Breast epithelium (tissue), 4 donors: ENCODE measurements around the gene FBXO11. TPM values are rescaled to one million over a fixed set of nuclear protein-coding genes. Genes with fewer than 3 reads are reported as not detected.

ENCODE experiments used
- DNase-seq, 2 donors: peaks; one replicate each; pipeline ENCODE4 v3.0.0-alpha.2; 2019; ENCODE audit warnings: low spot score in 2 of 2
- H3K27ac ChIP-seq, 2 donors: fragments of 200-600 bp; sonication (generic) in 1 of 2; one replicate each; pipeline ENCODE4 v1.5.1; 2016 to 2019; ENCODE audit warnings: mild to moderate bottlenecking in 1 of 2
- H3K27me3 ChIP-seq, 2 donors: fragments of 200-600 bp; sonication (generic) in 1 of 2; one replicate each; pipeline versions ENCODE4 v1.5.1 to v1.6.0; 2017 to 2019; ENCODE audit warnings: control low read depth in 1 of 2, mild to moderate bottlenecking in 1 of 2
- H3K36me3 ChIP-seq: fragments of 200-600 bp; one replicate; pipeline ENCODE4 v1.5.1; 2019
- H3K4me1 ChIP-seq, 2 donors: fragments of 200-600 bp; sonication (generic); one replicate each; pipeline ENCODE4 v1.5.1; 2016 to 2019; ENCODE audit warnings: control low read depth in 1 of 2
- H3K4me3 ChIP-seq, 3 donors: fragments of 200-600 bp; sonication (generic); 1 replicate in 2 of 3; 2 replicates in 1 of 3; pipeline ENCODE4 v1.5.1; 2016 to 2019; ENCODE audit warnings: mild to moderate bottlenecking in 3 of 3, moderate library complexity in 2 of 3
- H3K9me3 ChIP-seq, 2 donors: fragments of 200-600 bp; sonication (generic) in 1 of 2; one replicate each; pipeline ENCODE4 v1.5.1; 2016 to 2019; ENCODE audit warnings: control low read depth in 1 of 2
- POLR2A ChIP-seq: fragments of 450-650 bp; IDR thresholded peaks from one replicate; pipeline ENCODE4 v1.6.1; 2016; ENCODE audit warnings: antibody characterized with exemption, mild to moderate bottlenecking, moderate library complexity
- POLR2AphosphoS5 ChIP-seq, 3 donors: sonication (generic); formaldehyde crosslinking; IDR thresholded peaks; one replicate each; pipeline ENCODE4 v1.6.1; 2017; ENCODE audit warnings: antibody characterized with exemption in 3 of 3
- intact Hi-C: fragments of 100-400 bp; cut with DNase I; formaldehyde crosslinking; loops from one replicate; pipeline ENCODE4 v1.15.1; 2023; ENCODE audit warnings: low total_unique reads
- total RNA-seq, 3 donors: library from RNA; depleted of rRNA; stranded (reverse); fragments of >200 nt; gene quantifications; one replicate each; pipeline ENCODE4 v1.1.0, GENCODE V29; 2016
- TF ChIP-seq, protein P1 (sequence below), 3 donors: fragments of 450-650 bp; IDR thresholded peaks; one replicate each; pipeline ENCODE4 v1.5.1; 2016 to 2017; ENCODE audit warnings: antibody characterized with exemption in 3 of 3, mild to moderate bottlenecking in 3 of 3, moderate library complexity in 3 of 3

FBXO11 gene
- total RNA-seq, 3 donors from 2014 or later: 59.3 to 71.7 (median 63.8) TPM

DNA sequence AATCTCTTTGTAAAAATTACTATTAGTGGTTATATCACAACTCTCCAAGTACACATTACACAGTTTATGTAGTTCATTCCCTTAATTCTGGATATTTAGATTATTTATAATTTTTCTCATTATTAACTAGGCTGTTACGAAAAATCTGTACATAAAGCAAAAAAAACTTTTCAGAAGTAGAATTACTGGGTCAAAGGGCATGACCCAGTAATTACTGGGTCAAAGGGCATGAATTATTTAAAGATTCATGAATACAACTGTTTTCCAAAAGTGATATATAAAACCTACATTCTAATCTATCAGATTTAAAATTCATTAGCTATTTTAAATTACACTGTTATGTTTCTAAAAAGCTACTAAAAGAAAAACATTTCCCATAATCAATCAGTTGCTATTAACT is 68.0 kb downstream of the FBXO11 start:
- Histone ChIP-seq H3K4me3 (no peak overlapping the region), H3K4me1 (no peaks in the 10 kb centered on the region), H3K36me3 (no peaks in the 10 kb centered on the region), H3K9me3 (no peaks in the 10 kb centered on the region), H3K27me3 (no peaks in the 10 kb centered on the region), H3K27ac (no peak overlapping the region)
- TF ChIP-seq POLR2AphosphoS5 (IDR thresholded peaks at IDR 0.05) (no peak), POLR2A (no peak)
- TF ChIP-seq, protein P1, sequence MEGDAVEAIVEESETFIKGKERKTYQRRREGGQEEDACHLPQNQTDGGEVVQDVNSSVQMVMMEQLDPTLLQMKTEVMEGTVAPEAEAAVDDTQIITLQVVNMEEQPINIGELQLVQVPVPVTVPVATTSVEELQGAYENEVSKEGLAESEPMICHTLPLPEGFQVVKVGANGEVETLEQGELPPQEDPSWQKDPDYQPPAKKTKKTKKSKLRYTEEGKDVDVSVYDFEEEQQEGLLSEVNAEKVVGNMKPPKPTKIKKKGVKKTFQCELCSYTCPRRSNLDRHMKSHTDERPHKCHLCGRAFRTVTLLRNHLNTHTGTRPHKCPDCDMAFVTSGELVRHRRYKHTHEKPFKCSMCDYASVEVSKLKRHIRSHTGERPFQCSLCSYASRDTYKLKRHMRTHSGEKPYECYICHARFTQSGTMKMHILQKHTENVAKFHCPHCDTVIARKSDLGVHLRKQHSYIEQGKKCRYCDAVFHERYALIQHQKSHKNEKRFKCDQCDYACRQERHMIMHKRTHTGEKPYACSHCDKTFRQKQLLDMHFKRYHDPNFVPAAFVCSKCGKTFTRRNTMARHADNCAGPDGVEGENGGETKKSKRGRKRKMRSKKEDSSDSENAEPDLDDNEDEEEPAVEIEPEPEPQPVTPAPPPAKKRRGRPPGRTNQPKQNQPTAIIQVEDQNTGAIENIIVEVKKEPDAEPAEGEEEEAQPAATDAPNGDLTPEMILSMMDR (IDR thresholded peaks at IDR 0.05): no peak
- intact Hi-C loops: no loop called here
- DNase-seq: no peak

DNA sequence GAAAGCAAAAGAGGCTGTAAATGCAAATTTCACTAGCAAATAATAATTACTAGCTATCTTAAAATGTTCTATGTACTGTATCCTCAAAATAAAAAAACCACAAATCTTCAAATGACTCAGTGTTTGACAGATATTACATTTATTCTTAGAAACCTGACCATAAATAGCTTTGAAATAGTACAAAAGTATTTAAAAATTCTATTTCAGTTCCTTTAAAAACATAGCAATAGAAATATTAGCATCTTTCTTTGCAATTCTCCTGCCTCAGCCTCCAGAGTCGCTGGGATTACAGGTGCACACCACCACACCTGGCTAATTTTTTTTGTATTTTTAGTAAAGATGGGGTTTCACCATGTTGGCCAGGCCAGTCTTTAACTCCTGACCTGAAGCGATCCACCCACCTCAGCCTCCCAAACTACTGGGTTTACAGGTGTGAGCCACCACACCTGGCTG is 72.8 kb downstream of the FBXO11 start:
- H3K4me1 ChIP-seq: no peaks in the 10 kb centered on the region
- DNase-seq: no peak
- H3K36me3 ChIP-seq: no peaks in the 10 kb centered on the region
- no peak overlapping the region for H3K27ac ChIP-seq
- H3K9me3 ChIP-seq: no peaks in the 10 kb centered on the region
- TF ChIP-seq POLR2AphosphoS5 (IDR thresholded peaks at IDR 0.05) (no peak), POLR2A (no peak)
- TF ChIP-seq, protein P1 (IDR thresholded peaks at IDR 0.05): no peak
- no peak overlapping the region for H3K4me3 ChIP-seq
- no peaks in the 10 kb centered on the region for H3K27me3 ChIP-seq
- intact Hi-C loops: no loop called here

DNA sequence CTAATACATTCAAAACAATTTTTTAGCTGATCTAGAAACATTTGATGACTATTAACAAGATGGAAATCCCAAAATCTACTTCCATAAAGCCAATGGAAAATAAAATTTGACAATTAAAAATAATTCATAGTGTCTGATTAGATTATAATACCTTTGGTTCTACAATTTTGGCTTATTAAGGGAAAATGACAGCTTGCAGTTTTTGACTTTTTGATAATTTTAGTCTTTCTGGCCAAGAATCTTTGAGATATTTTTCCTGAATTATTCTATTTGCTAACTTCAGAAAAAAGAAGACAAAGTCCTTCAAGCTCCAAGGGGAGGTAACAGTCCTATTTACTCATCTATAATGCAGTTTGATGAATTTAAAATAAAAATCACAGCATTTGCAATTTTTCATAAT is 83.8 kb downstream of the FBXO11 start:
- Histone ChIP-seq H3K4me1 (no peaks in the 10 kb centered on the region), H3K27ac (no peak overlapping the region), H3K36me3 (no peaks in the 10 kb centered on the region), H3K4me3 (no peak overlapping the region), H3K9me3 (no peaks in the 10 kb centered on the region), H3K27me3 (no peaks in the 10 kb centered on the region)
- TF ChIP-seq, protein P1 (IDR thresholded peaks at IDR 0.05): no peak
- TF ChIP-seq POLR2A (no peak), POLR2AphosphoS5 (IDR thresholded peaks at IDR 0.05) (no peak)
- no peak for DNase-seq
- intact Hi-C loops: no loop called here

DNA sequence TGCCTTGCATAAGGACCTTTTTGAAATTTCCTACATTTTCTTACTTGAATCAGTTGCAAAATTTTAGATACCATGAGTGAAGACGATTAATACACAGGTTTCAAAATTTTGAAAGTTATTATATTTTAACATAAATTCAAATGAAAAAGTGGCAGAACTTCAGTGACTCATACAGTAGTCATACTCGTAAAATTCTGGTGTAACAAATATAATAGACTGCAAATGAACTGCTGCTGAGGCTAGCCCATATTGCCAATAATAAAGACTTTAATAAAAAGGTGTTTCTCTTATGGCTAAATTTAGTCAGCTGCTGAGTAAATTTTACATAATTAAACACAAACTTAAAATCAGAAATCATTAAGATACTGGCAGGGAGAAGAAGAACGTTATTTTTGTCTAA is 86.5 kb downstream of the FBXO11 start:
- Histone ChIP-seq H3K27ac (no peak overlapping the region), H3K36me3 (no peaks in the 10 kb centered on the region), H3K9me3 (no peaks in the 10 kb centered on the region), H3K27me3 (no peaks in the 10 kb centered on the region), H3K4me1 (no peaks in the 10 kb centered on the region), H3K4me3 (no peak overlapping the region)
- no peak for DNase-seq
- TF ChIP-seq POLR2AphosphoS5 (IDR thresholded peaks at IDR 0.05): no peak
- TF ChIP-seq, protein P1 (IDR thresholded peaks at IDR 0.05): no peak
- TF ChIP-seq POLR2A: no peak
- intact Hi-C loops: no loop called here

DNA sequence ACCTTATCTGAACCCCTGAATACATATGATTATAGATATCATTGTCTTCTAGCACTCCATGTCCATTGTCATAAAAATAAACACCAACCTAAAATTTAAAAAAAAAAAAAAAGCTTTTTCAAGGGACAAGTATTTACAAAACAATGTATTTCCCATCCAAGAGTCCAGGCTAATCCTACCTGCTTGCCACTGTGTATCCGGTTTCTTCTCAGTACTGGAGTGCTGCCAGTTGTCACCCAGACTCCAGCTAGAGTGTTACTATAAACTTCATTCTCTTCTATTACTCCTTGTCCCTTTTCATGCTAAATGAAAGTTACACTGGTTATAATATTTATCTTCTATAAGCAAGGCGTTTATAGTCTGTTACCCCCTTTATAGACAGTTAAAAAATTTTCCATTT is 87.5 kb downstream of the FBXO11 start:
- Histone ChIP-seq H3K9me3 (no peaks in the 10 kb centered on the region), H3K36me3 (no peaks in the 10 kb centered on the region)
- intact Hi-C loops: no loop called here

DNA sequence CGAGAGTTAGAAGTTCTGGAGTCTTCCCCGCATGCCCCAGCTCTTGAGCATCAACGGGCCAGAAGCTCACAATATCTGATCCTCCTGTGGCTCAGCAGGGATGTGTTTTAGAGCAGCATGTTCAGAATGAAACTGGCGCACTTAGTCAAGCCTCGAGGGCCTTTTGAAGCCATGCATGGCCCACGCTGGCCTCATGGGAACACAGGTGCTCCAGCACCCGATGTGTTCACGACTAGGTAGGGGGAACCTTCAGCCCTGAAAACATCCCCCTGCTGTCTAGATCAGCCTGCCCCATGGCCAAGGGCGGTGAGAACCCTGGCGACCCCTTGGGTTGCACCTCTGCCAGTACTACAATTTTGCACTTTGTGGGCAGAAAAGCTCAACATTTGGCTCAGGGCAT is 90.5 kb downstream of the FBXO11 start:
- Histone ChIP-seq H3K4me3 (no peak overlapping the region), H3K4me1 (no peaks in the 10 kb centered on the region), H3K36me3 (no peaks in the 10 kb centered on the region), H3K27ac (no peak overlapping the region), H3K27me3 (no peaks in the 10 kb centered on the region), H3K9me3 (no peaks in the 10 kb centered on the region)
- no peak for DNase-seq
- intact Hi-C loops: no loop called here
- no peak for TF ChIP-seq POLR2A
- TF ChIP-seq POLR2AphosphoS5 (IDR thresholded peaks at IDR 0.05): no peak

More for the DNA sequence above, 87.5 kb downstream of the FBXO11 start:
- Histone ChIP-seq H3K27me3 (no peaks in the 10 kb centered on the region), H3K27ac (no peak overlapping the region), H3K4me1 (no peaks in the 10 kb centered on the region), H3K4me3 (no peak overlapping the region)
- no peak for DNase-seq
- TF ChIP-seq POLR2AphosphoS5 (IDR thresholded peaks at IDR 0.05): no peak
